RPMI7951 (cell line): Measurements from ENCODE around the gene NXT1. TPM values are rescaled to one million over a fixed set of nuclear protein-coding genes. Genes with fewer than 3 reads are reported as not detected.

Experiments
- DNase-seq: peaks from one replicate; pipeline ENCODE4 v3.0.0-alpha.2; 2012; ENCODE audit warnings: low read depth
- total RNA-seq: library from RNA; depleted of rRNA; stranded (reverse); fragments of >200 nt; shearing (Covaris generic); gene quantifications from 2 replicates; pipeline ENCODE4 v1.2.3, GENCODE V29; 2014; rRNA removed

The NXT1 gene
- total RNA-seq, 1 experiment from 2014 or later, result 74.9 TPM

DNA sequence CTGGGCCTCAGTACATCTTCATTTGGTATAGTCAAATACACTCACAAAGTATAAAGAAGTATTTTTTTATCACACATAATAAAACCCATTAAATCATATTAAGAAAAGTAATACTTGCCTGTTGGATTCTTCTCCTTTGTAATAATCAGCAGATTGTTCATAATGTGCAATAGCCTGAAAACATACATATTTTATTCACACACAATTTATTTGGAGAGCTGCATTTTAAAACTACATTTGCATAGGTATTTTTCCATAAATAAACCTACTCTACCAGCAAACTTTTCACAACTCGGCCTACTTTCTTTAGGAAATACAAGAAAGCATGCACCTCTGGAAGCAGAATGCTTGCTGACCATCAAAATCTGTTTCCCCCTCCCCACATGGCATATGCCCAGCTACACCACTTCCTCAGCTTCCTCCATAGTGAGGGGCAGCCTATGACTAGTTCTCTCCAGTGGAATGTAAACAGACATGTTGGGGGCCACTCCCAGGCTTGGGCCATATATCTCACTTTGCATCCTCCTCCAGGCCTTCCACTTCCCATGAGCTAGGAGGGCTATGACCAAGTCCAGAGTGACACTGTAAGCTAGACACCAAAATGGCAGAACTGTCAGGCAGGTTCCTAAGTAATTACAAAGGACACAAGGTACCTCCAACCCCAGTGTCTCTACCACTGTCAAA lies 39.6 kb downstream of the NXT1 start:
- no peak for DNase-seq

DNA sequence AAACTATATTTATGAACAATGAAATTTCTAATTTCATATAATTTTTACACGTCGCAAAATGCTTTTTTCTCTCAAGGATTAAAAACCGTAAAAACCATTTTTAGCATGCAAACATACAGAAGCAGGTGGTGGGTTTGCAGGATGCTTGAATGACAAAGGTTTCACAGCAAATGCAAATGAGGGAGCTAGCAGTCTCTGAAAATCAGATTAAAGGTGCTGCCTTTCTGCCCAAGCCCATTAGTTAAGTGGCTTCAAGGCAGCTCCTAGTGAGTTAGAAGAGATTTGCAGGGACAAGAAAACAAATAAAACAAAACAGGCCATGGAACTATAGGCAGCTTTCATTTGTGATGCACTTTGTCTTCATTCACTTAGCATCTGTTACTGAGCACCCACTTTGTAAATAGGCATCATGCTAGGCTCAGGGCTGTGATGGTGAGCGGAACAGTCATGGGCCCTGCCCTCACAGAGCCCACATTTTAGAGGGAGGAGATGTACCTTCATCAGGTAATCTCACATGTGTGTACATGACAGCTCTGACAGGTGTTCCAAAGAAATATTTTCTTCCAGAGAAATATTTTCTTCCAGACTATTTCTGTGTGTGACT lies 41.2 kb downstream of the NXT1 start:
- DNase-seq, result no peak

DNA sequence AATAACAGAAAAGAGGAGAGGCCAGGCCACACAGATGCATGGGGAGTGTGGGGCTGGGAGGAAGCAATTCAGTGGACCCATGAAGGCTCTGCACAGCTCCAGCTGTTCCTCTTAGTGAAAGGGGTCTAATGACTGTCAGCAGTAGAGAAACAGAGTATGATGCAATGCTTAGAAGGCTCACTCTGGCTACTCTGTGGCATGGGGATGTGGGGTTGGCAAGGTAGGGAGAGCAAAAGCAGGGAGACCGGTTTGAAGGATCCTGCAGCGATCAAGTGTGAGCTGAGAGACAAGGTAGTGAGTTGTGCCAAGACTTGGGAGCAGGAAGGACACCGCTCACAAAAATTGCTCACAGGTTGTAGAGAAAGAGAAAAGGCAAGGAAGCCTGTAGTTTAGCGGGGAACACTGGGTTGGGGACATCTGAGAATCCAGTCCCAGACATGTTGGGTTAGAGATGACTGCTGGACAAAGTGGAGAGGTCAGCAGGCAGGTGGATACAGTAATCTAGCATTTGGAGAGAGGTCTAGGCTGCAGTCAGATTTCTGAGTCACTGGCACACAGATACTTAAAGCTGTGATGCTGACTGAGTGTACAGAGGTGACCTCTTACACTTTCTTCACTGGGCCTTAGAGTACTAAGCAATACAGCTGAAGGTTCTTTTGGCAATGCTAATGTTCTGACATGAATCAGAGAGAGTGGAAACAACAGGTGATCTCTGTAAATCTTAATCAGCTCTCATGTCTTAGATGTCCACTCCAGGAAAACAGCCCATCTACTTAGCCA lies 43.6 kb downstream of the NXT1 start:
- no peak for DNase-seq

GRCh38 chr20:23396950-23397627 lies 46.5 kb downstream of the NXT1 start:
- no peak for DNase-seq

- DNase-seq, result no peak
Measured at GRCh38 chr20:23397961-23398360, 47.4 kb downstream of the NXT1 start.

DNA sequence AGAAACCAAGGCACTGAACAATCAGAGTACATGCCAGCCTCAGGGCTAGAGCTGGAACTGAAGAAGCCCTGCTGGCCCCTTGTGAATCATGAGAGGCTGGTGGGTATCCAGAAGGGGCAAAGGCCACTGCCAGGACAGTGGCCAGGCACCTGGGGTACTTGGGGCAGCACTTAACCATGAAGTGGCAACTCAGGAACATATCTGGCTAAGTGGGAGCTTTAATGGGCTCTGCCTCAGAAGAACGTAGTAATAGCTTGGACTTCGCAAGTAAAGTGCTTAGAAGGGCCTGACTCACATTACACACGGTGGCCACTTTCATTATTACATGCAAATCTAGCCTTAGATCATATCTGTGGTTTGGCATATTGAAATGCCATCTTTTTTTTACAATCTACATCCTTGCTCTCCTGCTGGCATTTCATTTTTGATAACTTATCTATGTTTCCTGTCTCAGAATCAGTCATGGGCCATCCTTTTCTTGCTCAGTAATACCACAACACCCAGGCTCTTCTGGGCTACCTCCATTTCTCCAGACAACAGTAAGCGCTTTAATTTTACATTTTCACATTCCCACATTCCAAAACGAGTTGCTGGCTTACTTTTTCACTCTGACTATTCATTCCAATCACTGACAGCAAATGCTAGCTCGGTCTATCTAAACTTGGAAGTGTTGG lies 49.1 kb downstream of the NXT1 start:
- DNase-seq, result peak; percentile 41

DNA sequence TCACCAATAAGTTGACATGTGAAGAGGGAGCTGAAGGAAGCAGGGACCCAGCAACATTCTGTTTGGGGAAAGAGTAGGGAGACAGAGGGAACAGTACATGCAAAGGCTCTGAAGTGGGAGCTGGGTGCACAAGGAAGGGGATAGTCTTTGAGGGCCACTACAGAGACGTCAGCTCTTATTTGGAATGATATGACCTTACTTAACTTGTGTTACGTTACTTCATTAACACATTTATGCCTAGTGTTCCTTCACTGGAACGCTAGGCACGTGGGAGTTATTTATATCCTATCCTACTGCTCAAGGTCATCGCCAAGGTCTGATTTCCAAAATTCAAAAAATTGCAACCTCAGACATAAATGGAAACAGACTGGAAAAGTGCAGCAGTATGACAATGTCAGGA lies 50.5 kb downstream of the NXT1 start:
- DNase-seq, result no peak

- no peak for DNase-seq
Measured at GRCh38 chr20:23403751-23404150, 53.2 kb downstream of the NXT1 start.

- DNase-seq, result no peak
Measured at GRCh38 chr20:23404196-23404595, 53.6 kb downstream of the NXT1 start.

Other genes starting within 250 kb of the NXT1 start
- gene GZF1, start 11.4 kb downstream of the NXT1 start, total RNA-seq, result 16.2 and 22.2 TPM in 2 replicates
- gene NAPB, start 70.7 kb downstream of the NXT1 start, total RNA-seq, result 7.6 and 8.7 TPM in 2 replicates
- gene CSTL1, start 88.9 kb downstream of the NXT1 start, total RNA-seq, result not detected in 2 replicates
- gene CST11, start 102.1 kb downstream of the NXT1 start, total RNA-seq, result not detected in 2 replicates
- gene CST8, start 140.3 kb downstream of the NXT1 start, total RNA-seq, result not detected in 2 replicates
- not detected in 2 replicates for gene CST9L, start 217.7 kb downstream of the NXT1 start, total RNA-seq